GM21717 (cell line): ENCODE results near the gene MED31.
"Not testable (repeated sequence)": the region's sequence is repeated elsewhere in the genome, so short reads cannot be mapped to it uniquely, and the experiment has no call there.

Experiments used
- ATAC-seq: cut with Tn5 transposase; IDR thresholded peaks from one replicate; pipeline ENCODE4 v1.9.1; 2021; ENCODE audit warnings: mild to moderate bottlenecking, moderate library complexity; ENCODE audit not compliant: unreplicated experiment

Gene MED31

DNA sequence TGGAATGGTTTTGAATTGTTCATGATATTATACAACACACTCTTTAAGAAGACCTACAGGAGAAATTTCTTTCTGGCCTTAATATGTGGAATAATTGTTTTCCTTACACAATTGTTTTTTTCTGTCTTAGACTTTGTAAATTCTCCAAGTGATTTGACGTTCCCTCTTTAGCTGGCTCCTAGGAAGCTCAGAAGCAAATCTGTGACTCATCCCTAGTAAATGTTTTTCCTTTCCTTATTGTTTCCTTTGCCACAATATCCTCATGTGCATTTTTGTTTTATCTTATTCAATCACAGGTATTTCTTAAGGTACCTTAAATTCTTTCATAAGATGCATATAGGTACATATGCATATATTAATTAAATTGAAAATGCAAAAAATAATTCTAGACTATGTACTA is 24.4 kb downstream of the MED31 start:
- no peak for ATAC-seq

DNA sequence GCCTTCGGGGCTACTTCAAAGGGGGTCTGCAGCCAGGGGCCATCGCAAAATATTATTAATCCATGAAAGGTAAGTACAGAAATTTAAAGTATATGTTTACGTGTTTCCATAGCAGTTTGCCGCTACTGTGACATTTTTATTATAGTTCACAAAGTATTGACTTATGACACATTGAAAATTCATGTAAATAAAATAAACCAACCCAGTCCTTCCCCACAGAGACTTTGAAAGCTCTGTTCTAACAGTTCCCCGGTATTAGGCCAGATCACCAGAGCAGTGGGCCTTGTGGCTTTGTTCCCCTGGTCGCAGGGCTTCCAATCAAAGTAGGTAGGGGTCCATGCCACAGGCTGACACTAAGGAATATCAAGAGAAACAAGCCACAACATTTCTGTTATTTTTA is 24.8 kb downstream of the MED31 start:
- ATAC-seq: no peak

DNA sequence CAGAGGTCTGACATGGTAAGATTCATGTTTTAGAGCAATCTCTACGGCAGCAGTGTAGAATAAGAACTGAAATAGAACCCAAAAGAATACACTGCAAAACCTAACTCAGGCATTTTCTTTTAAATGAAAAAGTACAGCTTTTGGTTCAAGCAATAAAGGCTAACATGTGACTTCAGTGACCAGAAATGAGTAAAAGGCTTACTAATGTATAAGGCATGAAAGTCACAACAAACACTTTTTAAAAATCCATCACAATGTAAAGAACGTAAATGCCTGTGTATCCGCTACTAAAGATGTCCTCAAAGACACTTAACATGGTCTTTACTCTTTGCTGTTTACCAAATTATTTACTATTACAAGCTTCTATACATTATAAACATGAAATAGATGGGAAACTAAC is 27.5 kb downstream of the MED31 start:
- ATAC-seq: no peak

DNA sequence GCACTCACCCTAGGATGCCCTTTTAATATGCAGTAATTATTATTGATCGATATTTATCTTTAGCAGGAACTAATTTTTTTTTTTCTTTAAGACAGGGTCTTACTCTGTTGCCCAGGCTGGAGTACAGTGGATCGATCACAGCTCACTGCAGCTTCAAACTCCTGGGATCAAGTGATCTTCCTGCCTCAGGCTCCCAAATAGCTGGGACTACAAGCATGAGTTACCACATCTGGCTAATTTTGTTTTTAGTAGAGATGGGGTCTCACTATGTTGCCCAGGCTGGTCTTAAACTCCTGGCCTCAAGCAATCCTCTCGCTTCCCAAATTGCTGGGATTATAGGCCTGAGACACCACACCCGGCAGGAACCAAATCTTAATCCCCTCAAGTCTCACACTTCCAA is 40.2 kb downstream of the MED31 start:
- no peak for ATAC-seq

DNA sequence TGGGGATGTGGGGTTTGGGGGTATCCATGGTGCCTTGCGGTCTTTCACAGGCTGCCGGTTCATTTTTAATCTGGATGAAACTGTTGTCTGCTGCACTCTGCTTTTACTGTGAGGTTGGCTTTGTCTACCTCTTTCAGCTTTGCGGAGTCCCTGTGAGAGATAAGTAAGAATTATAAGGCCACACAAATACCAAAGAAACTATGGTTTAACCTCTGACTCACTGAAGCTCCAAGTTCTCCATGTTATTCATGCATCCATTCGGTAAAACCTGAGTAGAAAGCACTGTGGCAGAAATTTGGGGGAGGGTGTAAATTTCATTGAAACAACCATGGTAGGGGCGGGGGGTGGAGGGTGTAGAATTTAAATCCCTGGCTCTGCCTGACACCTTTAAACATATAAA is 41.4 kb downstream of the MED31 start:
- ATAC-seq: no peak

DNA sequence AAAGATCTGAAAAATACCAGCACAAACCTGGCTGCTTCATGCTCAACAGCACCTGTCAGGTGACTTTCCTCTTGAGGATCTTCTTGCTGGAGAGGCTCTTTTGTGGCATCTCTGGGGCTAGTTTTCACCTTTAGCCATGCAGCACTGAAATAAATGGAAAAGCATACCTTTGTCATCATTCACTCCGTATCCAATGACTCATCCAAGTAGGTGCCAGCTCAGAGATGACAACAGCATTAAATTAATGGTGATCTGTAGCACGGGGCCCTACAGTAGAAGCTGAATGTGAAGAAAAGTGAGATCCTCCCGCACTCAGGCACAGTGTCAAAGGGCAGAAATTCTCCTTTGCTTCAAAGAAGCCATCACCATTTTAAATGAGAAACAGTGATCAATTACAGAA is 43.1 kb downstream of the MED31 start:
- ATAC-seq: no peak

GRCh38 chr17:6605142-6605541 is 46.3 kb downstream of the MED31 start:
- ATAC-seq: no peak

DNA sequence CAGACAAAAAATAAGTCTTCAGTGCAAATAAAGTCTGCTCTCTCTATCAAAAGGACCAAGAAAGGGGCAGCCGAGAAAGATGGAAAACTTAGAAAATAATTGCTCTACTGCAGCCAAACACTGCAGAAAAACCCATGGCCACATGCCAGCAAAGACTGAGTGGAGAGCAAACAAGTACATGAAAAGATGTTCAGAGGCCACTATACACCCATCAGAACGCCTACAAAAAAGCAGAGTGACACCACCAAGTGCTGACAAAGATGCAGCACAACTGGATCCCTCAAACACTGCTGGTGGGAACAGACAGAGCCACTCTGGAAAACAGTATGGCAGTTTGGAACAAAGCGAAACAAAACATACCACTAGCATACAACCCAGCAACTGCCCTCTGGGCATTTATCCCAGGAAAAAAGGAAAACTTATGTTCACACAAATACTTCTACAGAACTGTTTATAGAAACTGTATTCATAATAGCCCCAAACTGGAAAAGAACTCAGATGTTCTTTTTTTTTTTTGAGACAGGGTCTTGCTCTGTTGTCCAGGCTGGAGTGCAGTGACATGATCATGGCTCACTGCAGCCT is 47.6 kb downstream of the MED31 start:
- no peak for ATAC-seq

DNA sequence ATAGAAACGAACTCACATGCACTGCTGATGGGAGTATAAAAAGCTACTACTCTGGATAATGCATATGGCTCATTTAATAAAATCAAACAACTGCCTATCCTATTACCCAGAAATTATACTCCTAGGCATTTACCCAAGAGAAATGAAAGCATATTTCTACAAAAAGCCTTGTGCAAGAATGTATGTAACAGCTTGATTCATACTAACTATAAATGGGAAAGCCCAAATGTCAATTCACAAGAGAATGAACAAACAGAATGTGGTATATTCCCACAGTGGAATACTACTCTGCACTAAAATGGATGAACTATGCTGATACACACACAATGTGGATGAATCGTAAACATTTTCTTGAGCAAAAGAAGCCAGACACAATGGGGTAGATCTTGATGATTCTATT is 49.3 kb downstream of the MED31 start:
- no peak for ATAC-seq

DNA sequence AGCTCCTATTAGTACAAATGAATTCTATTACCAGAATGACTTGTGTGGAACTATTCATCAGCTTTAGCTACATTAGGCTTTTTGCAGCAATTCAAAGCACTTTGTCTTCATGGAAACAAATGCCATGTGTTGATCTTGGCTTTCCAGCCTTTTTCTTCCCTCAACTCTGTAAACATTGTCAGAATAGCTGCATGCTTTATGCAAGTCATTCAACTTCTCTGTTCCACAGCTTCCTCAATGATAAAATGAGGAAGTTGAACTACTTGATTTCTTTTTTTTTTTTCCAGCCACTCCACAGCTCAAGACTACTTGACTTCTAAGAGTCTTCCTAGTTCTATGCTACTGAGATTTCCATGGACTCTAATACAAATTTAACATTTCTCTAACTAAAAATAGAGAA is 52.0 kb downstream of the MED31 start:
- no peak for ATAC-seq

GRCh38 chr17:6597727-6598126 is 53.7 kb downstream of the MED31 start:
- no peak for ATAC-seq

DNA sequence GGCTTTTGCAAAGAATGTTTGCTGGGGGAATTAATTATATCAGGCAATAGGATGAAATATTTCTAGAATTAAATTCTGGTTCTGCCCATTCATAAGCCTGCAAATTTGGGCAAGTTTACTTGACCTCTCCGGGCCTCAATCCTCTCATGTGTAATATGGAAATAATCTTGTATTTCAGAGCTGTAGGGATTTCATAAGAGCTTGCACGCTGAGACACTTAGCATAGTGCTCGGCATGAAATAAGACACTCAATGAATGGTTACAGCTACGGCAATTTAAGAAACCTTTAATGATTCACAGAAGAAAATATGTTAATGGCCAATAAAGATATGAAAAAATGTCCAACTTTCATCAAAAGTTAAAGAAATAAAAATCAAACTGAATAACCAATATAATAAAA is 54.5 kb downstream of the MED31 start:
- no peak for ATAC-seq

DNA sequence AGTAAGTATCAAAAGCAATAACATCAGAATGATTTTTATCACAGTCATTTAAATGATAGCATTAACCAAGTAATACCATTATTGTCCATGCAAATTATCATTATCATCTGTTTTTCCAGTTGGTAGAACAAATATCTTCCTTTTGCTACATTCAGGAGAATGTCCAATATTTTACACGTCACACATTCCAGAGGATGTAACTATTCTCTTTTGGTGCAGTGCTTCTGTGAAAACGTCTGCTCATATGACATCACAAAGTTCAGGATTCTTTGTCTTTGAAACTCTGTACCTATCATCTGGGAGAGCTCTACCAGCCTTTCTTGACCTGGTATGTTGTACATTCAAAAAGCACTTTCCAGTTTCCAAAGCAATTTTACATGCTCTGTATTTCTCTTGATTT is 54.9 kb downstream of the MED31 start:
- ATAC-seq: no peak

DNA sequence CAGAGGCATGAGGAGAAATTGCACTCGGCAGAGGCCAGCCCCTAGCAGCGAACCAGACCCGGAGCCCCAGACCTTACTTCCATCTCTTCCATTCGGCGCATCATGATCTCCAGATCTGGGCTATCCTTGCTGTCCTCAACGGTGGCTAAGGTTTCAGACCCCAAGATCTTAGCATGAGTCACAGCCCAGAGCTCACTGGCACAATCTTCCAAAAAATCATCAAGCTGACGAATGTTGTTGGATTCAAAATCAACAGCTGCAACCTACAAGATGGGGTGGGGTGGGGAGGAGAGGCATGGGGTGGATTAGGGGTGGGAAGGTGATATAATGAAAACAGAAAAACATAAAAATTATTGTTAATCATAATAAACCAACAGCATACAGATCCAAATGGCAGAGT is 55.3 kb downstream of the MED31 start:
- ATAC-seq: no peak

DNA sequence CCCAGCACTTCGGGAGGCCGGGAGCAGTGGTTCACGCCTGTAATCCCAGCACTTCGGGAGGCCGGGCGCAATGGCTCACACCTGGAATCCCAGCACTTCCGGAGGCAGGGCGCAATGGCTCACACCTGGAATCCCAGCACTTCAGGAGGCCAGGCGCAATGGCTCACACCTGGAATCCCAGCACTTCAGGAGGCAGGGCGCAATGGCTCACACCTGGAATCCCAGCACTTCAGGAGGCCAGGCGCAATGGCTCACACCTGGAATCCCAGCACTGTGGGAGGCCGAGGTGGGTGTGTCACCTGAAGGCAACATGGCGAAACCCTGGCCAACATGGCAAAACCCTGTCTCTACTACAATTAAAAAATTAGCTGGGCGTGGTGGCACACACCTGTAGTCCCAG is 58.0 kb downstream of the MED31 start:
- ATAC-seq: not testable (repeated sequence)
